HFF-Myc (cell line): ENCODE measurements around the gene STEAP3.

Source experiments
- DNase-seq: peaks from one replicate; pipeline ENCODE4 v3.0.0-alpha.2; 2011; ENCODE audit warnings: low read depth; ENCODE audit errors: extremely low read depth
- H3K4me3 ChIP-seq: replicated peaks from 2 replicates; pipeline ENCODE4 v1.5.1; 2011; ENCODE audit warnings: low read depth, mild to moderate bottlenecking, control low read depth, low read length
- CTCF ChIP-seq: IDR thresholded peaks from 2 replicates; pipeline ENCODE4 v1.5.1; 2012; ENCODE audit warnings: mild to moderate bottlenecking, low read depth, low read length, control low read depth; ENCODE audit errors: missing control alignments

Gene STEAP3

GRCh38 chr2:119190321-119191111 lies 33.1 kb upstream of the STEAP3 start:
- no peak for DNase-seq
- TF ChIP-seq CTCF = no peak
- H3K4me3 ChIP-seq = no peak overlapping the region

- peak; percentile 3 for TF ChIP-seq CTCF
- DNase-seq = no peak
- H3K4me3 ChIP-seq = no peak overlapping the region
Measured at GRCh38 chr2:119192893-119193292, 30.7 kb upstream of the STEAP3 start.

GRCh38 chr2:119195001-119195400 lies 28.6 kb upstream of the STEAP3 start:
- no peak overlapping the region for H3K4me3 ChIP-seq
- TF ChIP-seq CTCF = no peak
- DNase-seq = no peak

- TF ChIP-seq CTCF = no peak
- no peak overlapping the region for H3K4me3 ChIP-seq
- no peak for DNase-seq
Measured at GRCh38 chr2:119195887-119196286, 27.7 kb upstream of the STEAP3 start.

GRCh38 chr2:119196301-119197125 lies 27.1 kb upstream of the STEAP3 start:
- TF ChIP-seq CTCF = no peak
- H3K4me3 ChIP-seq = no peak overlapping the region
- DNase-seq = no peak

GRCh38 chr2:119197126-119197405 lies 26.6 kb upstream of the STEAP3 start:
- TF ChIP-seq CTCF = no peak
- H3K4me3 ChIP-seq = no peak overlapping the region
- DNase-seq = no peak
